ENCODE data around the gene TCEA2.
A peak's percentile ranks its signal among the peaks of the same experiment; 100 is the strongest.

TCEA2 gene

GRCh38 chr20:64036346-64037198 lies 26.4 kb upstream of the TCEA2 start:
- no peak for TF ChIP-seq CTCF (IDR thresholded peaks at IDR 0.05; ENCODE audit: borderline replicate concordance, insufficient read depth, low read depth, low read length)
- H3K4me3 ChIP-seq (ENCODE audit: low read depth, low read length): no peak overlapping the region

- no peak for TF ChIP-seq CTCF (IDR thresholded peaks at IDR 0.05; ENCODE audit: borderline replicate concordance, insufficient read depth, low read depth, low read length)
- no peak overlapping the region for H3K4me3 ChIP-seq (ENCODE audit: low read depth, low read length)
Observed at GRCh38 chr20:64037199-64037497, 25.9 kb upstream of the TCEA2 start.

DNA sequence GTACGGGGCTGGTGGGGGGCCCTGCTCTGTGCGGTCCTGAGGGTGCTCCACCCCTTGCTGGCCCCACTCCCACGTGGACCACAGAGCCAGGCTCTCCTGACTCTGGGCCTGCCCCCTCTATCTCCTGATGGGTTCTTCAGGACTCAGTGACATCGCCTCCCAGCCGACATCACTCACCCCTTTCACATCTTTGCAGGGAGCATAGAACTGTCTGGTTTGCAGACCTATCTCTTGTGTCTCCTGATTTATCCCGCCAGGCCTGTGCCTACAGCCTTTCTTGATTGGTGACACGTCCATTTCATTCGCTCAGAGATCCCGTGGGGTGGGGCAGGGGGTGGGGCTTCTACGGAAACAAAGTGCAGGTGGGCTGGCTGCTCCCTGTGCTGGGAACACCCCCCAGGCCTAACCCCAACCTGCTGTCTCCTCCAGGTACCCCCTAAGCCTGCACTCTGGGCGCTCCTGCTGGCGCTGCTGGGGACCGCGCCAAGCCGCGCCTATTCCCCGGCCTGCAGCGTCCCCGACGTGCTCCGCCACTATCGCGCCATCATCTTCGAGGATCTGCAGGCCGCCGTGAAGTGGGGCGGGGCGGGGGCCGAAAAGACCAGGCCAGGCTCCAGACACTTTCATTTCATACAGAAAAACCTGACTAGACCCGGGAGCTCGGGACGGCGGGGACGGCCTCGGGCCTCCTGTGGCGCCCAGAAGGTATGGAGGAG lies 25.3 kb upstream of the TCEA2 start:
- H3K4me3 ChIP-seq (ENCODE audit: low read depth, low read length): no peak overlapping the region
- TF ChIP-seq CTCF (IDR thresholded peaks at IDR 0.05; ENCODE audit: borderline replicate concordance, insufficient read depth, low read depth, low read length): no peak

DNA sequence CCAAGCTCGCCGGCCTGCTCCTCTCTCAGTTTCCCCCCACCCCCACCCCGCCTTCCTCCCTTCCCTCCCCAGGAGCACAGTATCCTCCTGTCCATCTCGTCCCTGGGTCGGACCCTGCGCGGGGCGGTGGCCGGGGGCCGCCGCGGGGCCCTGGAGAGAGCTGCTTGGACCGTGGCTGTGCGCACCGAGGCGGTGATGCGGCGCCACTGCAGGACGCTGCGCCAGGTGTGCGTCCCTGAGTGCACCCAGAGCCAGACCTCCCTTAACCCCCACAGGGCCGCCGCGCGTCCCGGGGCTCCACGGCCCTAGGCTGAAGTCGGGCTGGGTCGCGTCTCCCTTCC lies 24.8 kb upstream of the TCEA2 start:
- no peak for TF ChIP-seq CTCF (IDR thresholded peaks at IDR 0.05; ENCODE audit: borderline replicate concordance, insufficient read depth, low read depth, low read length)
- peak overlapping the region; percentile 45 for H3K4me3 ChIP-seq (ENCODE audit: low read depth, low read length)

GRCh38 chr20:64038565-64039292 lies 24.3 kb upstream of the TCEA2 start:
- TF ChIP-seq CTCF (IDR thresholded peaks at IDR 0.05; ENCODE audit: borderline replicate concordance, insufficient read depth, low read depth, low read length): peak; percentile 87
- peak overlapping the region; percentile 45 for H3K4me3 ChIP-seq (ENCODE audit: low read depth, low read length)

DNA sequence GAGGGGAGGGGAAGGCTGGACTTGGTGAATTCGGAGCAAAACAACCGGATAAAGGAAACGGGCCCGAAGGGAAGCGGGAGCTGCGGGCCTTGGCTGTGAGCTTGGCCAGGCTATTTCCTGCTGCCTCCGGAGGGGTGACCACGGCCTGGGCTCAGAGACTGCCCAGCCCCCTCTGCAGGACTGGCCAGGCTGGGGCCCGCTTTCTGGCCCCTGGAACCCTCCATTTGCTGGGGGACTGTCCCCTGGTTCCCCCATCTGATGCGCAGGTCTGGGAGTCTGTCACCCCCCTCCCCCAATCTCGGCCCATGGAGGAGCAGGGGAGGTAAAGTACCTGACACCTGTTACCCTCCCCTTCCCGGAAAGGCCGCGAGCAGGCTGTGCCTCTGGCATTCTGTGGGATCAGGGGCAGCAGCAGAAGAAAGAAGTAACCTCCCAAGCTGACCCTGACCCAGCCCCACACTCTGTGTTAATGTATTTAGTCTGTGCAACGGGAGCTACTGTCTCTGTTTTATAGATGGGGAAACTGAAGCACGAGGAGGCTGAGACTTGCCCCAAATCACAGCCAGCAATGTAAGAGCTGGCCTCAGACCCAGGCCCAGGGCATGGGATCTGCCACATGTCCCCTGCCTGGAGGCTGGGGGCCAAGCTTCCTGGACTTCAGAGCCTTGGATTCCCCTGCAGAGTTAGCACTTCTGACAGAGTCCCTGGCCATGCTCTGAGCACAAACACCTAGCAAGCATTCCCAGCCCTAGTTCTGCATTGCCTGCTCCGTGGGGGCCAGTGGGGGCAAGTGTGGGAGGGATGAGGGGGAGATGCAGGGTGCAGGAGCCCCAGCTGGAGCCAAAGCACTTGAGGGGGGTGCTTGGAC lies 23.5 kb upstream of the TCEA2 start:
- TF ChIP-seq CTCF (IDR thresholded peaks at IDR 0.05; ENCODE audit: borderline replicate concordance, insufficient read depth, low read depth, low read length): no peak
- peak overlapping the region; percentile 45 for H3K4me3 ChIP-seq (ENCODE audit: low read depth, low read length)
